Esophagus squamous epithelium (tissue), 5 donors: ENCODE measurements around the gene CT47C1. TPM values are rescaled to one million over a fixed set of nuclear protein-coding genes. Genes with fewer than 3 reads are reported as not detected.

Experiments
- DNase-seq: peaks from one replicate; lab custom pipeline; 2025; lab: John Stamatoyannopoulos, UW
- H3K27ac ChIP-seq, 4 donors: fragments of 200-600 bp; sonication (generic); one replicate each; pipeline ENCODE4 v1.5.1; 2016 to 2019; ENCODE audit warnings: mild to moderate bottlenecking in 1 of 4
- H3K27me3 ChIP-seq, 4 donors: fragments of 200-600 bp; sonication (generic); 1 replicate in 3 of 4; 2 replicates in 1 of 4; pipeline versions ENCODE4 v1.5.1 to v1.6.0; 2017 to 2021; ENCODE audit warnings: antibody characterized with exemption in 1 of 4
- H3K36me3 ChIP-seq, 3 donors: fragments of 200-600 bp; sonication (generic); one replicate each; pipeline ENCODE4 v1.5.1; 2016 to 2019
- H3K4me1 ChIP-seq, 3 donors: fragments of 200-600 bp; sonication (generic); one replicate each; pipeline ENCODE4 v1.5.1; 2017 to 2019
- H3K4me3 ChIP-seq, 4 donors: fragments of 200-600 bp; sonication (generic); 1 replicate in 3 of 4; 2 replicates in 1 of 4; pipeline ENCODE4 v1.5.1; 2016 to 2019; ENCODE audit warnings: mild to moderate bottlenecking in 2 of 4, moderate library complexity in 1 of 4
- H3K9me3 ChIP-seq, 3 donors: fragments of 200-600 bp; sonication (generic); one replicate each; pipeline ENCODE4 v1.5.1; 2016 to 2019
- CTCF ChIP-seq, 6 experiments: fragments of 450-650 bp in 4 of 6; fragments of 200-600 bp in 2 of 6; sonication (generic) in 2 of 6; IDR thresholded peaks; one replicate each; pipeline ENCODE4 v1.5.1; 2016 to 2019; ENCODE audit warnings: antibody characterized with exemption in 6 of 6, mild to moderate bottlenecking in 4 of 6, moderate library complexity in 4 of 6
- POLR2A ChIP-seq, 4 donors: fragments of 450-650 bp; IDR thresholded peaks; one replicate each; pipeline ENCODE4 v1.6.1; 2017; ENCODE audit warnings: antibody characterized with exemption in 4 of 4, mild to moderate bottlenecking in 4 of 4, moderate library complexity in 3 of 4
- WGBS, 2 donors: methylation state at CpG; one replicate each; pipeline ENCODE4 v1.1.5; 2018; 5-methylcytosine and 5-hydroxymethylcytosine counted together
- intact Hi-C: fragments of 100-400 bp; cut with DNase I; formaldehyde crosslinking; loops from one replicate; pipeline ENCODE4 v1.15.0; 2022
- total RNA-seq, 4 donors: library from RNA; depleted of rRNA; stranded (reverse); fragments of >200 nt; gene quantifications; one replicate each; pipeline ENCODE4 v1.1.0, GENCODE V29; 2016
- donor health status: DM: yes; HTN: yes; CAD: no.

Gene CT47C1
- total RNA-seq, 4 donors from 2014 or later, result not detected

GRCh38 chrX:119042996-119043395 is 29.8 kb upstream of the CT47C1 start:
- no peak for DNase-seq
- 60 to 78% methylated on average over 1 of the region's 1 CpG for WGBS, 2 donors
- Histone ChIP-seq H3K27me3 (no peaks in the 10 kb centered on the region), H3K9me3 (no peaks in the 10 kb centered on the region), H3K27ac (no peak overlapping the region), H3K36me3 (no peaks in the 10 kb centered on the region), H3K4me3 (no peak overlapping the region), H3K4me1 (peaks cover 0 to 12% (median 0%) of the 10 kb centered on the region in 3 donors)
- TF ChIP-seq POLR2A (IDR thresholded peaks at IDR 0.05) (no peak), CTCF (IDR thresholded peaks at IDR 0.05) (no peak)
- intact Hi-C loops, result no loop called here

- WGBS, 2 donors, result 57 to 82% methylated on average over 2 of the region's 2 CpGs
- H3K27ac ChIP-seq, result no peak overlapping the region
- H3K4me3 ChIP-seq, result no peak overlapping the region
- intact Hi-C loops, result no loop called here
- H3K36me3 ChIP-seq, result no peaks in the 10 kb centered on the region
- no peak for TF ChIP-seq CTCF (IDR thresholded peaks at IDR 0.05)
- TF ChIP-seq POLR2A (IDR thresholded peaks at IDR 0.05), result no peak
- H3K4me1 ChIP-seq, result peaks cover 0 to 5% (median 0%) of the 10 kb centered on the region in 3 donors
- no peak for DNase-seq
- H3K9me3 ChIP-seq, result no peaks in the 10 kb centered on the region
- H3K27me3 ChIP-seq, result no peaks in the 10 kb centered on the region
These were observed 26.9 kb upstream of the CT47C1 start for GRCh38 chrX:119045884-119046283.

- 27 to 33% methylated on average over 2 of the region's 2 CpGs for WGBS, 2 donors
- no peaks in the 10 kb centered on the region for H3K9me3 ChIP-seq
- no peaks in the 10 kb centered on the region for H3K36me3 ChIP-seq
- no peaks in the 10 kb centered on the region for H3K27me3 ChIP-seq
- TF ChIP-seq CTCF (IDR thresholded peaks at IDR 0.05), result no peak
- no peak for TF ChIP-seq POLR2A (IDR thresholded peaks at IDR 0.05)
- no peak overlapping the region for H3K27ac ChIP-seq
- intact Hi-C loops, result no loop called here
- H3K4me3 ChIP-seq, result no peak overlapping the region
- DNase-seq, result no peak
- H3K4me1 ChIP-seq, result no peaks in the 10 kb centered on the region
These were observed 17.1 kb upstream of the CT47C1 start for GRCh38 chrX:119055687-119056086.

GRCh38 chrX:119062750-119063374 is 9.9 kb upstream of the CT47C1 start:
- intact Hi-C loops, result no loop called here
- no peak for TF ChIP-seq CTCF (IDR thresholded peaks at IDR 0.05)
- no peak for TF ChIP-seq POLR2A (IDR thresholded peaks at IDR 0.05)

GRCh38 chrX:119063428-119063827 is 9.4 kb upstream of the CT47C1 start:
- H3K4me3 ChIP-seq, result no peak overlapping the region
- intact Hi-C loops, result no loop called here
- no peak for DNase-seq
- TF ChIP-seq CTCF (IDR thresholded peaks at IDR 0.05) (no peak), POLR2A (IDR thresholded peaks at IDR 0.05) (no peak)
- no peak overlapping the region for H3K27ac ChIP-seq
- 87 to 89% methylated on average over 6 to 7 of the region's 7 CpGs for whole genome bisulfite sequencing, 2 donors
- no peaks in the 10 kb centered on the region for H3K27me3 ChIP-seq
- H3K36me3 ChIP-seq, result no peaks in the 10 kb centered on the region
- no peaks in the 10 kb centered on the region for H3K9me3 ChIP-seq
- H3K4me1 ChIP-seq, result no peaks in the 10 kb centered on the region

More at GRCh38 chrX:119062750-119063374, 9.9 kb upstream of the CT47C1 start:
- H3K27ac ChIP-seq, result no peak overlapping the region
- H3K4me3 ChIP-seq, result no peak overlapping the region
- H3K27me3 ChIP-seq, result no peaks in the 10 kb centered on the region
- DNase-seq, result no peak
- no peaks in the 10 kb centered on the region for H3K4me1 ChIP-seq
- no peaks in the 10 kb centered on the region for H3K9me3 ChIP-seq
- WGBS, 2 donors, result 63 to 75% methylated on average over 3 to 6 of the region's 6 CpGs
- H3K36me3 ChIP-seq, result no peaks in the 10 kb centered on the region
